ENCODE measurements around the gene MUSK.

- TF ChIP-seq NFRKB (IDR thresholded peaks at IDR 0.05), result no peak
- no peak for TF ChIP-seq FOXA1 (IDR thresholded peaks at IDR 0.05)
- TF ChIP-seq BHLHE40 (IDR thresholded peaks at IDR 0.05; ENCODE audit: borderline replicate concordance), result no peak
These were observed 38.8 kb downstream of the MUSK start for GRCh38 chr9:110707419-110707818.

Data from HEK293T (cell line).